BLaER1 treated with 17β-estradiol and CSF1 and Interleukin-3, amounts not matched to agents 10 nM and 100 nM (cell line): ENCODE measurements around the gene DENND4B.

ENCODE experiments used
- H3K27ac ChIP-seq, 11 experiments: shearing (Covaris generic); formaldehyde crosslinking; 2 replicates each; pipeline ENCODE4 v1.8.1; 2022
- H3K27me3 ChIP-seq, 11 experiments: shearing (Covaris generic); formaldehyde crosslinking; 2 replicates each; pipeline ENCODE4 v1.8.1; 2022
- H3K36me3 ChIP-seq, 11 experiments: shearing (Covaris generic); formaldehyde crosslinking; 2 replicates each; pipeline ENCODE4 v1.8.1; 2022
- H3K4me1 ChIP-seq, 10 experiments: shearing (Covaris generic); formaldehyde crosslinking; 2 replicates each; pipeline ENCODE4 v1.8.1; 2022
- H3K4me2 ChIP-seq, 11 experiments: shearing (Covaris generic); formaldehyde crosslinking; 2 replicates each; pipeline ENCODE4 v1.8.1; 2022
- H3K4me3 ChIP-seq, 10 experiments: shearing (Covaris generic); formaldehyde crosslinking; 2 replicates each; pipeline ENCODE4 v1.8.1; 2022
- H3K9ac ChIP-seq, 11 experiments: shearing (Covaris generic); formaldehyde crosslinking; 2 replicates each; pipeline ENCODE4 v1.8.1; 2022
- H3K9me3 ChIP-seq, 11 experiments: shearing (Covaris generic); formaldehyde crosslinking; replicated peaks in 1 of 11; 2 replicates each; pipeline ENCODE4 v1.8.1; 2022
- H4K20me1 ChIP-seq, 11 experiments: shearing (Covaris generic); formaldehyde crosslinking; 2 replicates each; pipeline ENCODE4 v1.8.1; 2022
- Cebpa-rat ChIP-seq, 11 experiments: shearing (Covaris generic); IDR thresholded peaks; 2 replicates each; pipeline ENCODE4 v1.8.1; 2022

DENND4B gene

DNA sequence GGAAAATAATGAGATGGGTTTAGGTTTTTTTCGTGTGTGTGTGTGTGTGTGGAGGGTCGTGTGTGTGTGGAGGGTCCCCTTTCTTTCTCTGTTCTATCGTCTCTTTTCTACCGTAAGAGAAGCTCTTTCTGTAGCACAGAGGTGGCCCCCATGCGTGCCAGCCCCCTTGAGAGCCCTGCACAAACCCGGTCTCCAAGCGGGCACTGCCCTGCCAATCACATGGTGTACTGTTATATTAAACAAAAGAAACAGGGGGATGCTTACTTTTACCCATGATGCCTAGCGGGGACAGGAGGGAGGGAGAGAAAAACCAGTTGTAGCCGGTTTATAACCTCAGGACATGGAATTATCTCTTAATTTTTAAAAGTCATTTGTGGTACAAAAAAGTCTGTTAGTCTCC is 64.8 kb downstream of the DENND4B start:
- peaks cover 54 to 80% (median 63%) of the 10 kb centered on the region in 10 experiments for H3K4me1 ChIP-seq
- H3K9ac ChIP-seq = peak overlapping the region in 9 of 11 experiments; percentile 40 to 69 (median 52); a peak in 16 of 22 replicates
- peak overlapping the region; percentile 57 to 89 (median 79) for H3K4me2 ChIP-seq
- H3K27me3 ChIP-seq = no peaks in the 10 kb centered on the region
- TF ChIP-seq Cebpa-rat (IDR thresholded peaks at IDR 0.05) = no peak
- H3K9me3 ChIP-seq = no peaks in the 10 kb centered on the region
- peaks cover 5 to 29% (median 20%) of the 10 kb centered on the region in 11 experiments; a peak in 21 of 22 replicates for H3K36me3 ChIP-seq
- peak overlapping the region in 10 of 11 experiments; percentile 0 to 64 (median 53); a peak in 19 of 22 replicates for H3K27ac ChIP-seq
- peaks cover 53 to 100% (median 89%) of the 10 kb centered on the region in 11 experiments; a peak in 21 of 22 replicates for H4K20me1 ChIP-seq
- H3K4me3 ChIP-seq = peak overlapping the region in 4 of 10 experiments; percentile 4 to 29 (median 16); a peak in 2 of 20 replicates

DNA sequence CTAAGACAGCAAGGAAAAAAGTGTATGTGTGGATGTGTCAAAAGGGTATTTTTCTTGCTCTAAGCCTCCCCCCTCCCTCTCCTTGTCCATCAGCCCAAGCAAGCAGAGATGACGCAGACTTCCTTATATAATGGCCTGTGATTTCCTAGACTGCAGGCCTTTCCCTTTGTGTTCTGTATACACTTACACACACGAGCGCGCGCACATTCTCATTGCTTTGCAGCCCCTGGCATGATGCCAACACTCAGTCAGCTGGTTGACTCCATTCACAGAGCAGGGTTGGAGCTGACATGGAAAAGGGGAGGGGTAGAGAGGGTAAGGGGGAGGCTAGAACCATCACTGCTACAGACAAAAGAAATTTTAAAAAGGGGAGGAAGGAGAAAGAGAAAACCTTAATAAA is 65.6 kb downstream of the DENND4B start:
- Histone ChIP-seq H3K9ac (peak overlapping the region in 9 of 11 experiments; percentile 40 to 69 (median 52); a peak in 16 of 22 replicates), H4K20me1 (peaks cover 58 to 100% (median 96%) of the 10 kb centered on the region in 11 experiments; a peak in 21 of 22 replicates), H3K27ac (peak overlapping the region in 9 of 11 experiments; percentile 32 to 64 (median 54); a peak in 17 of 22 replicates), H3K4me3 (peak overlapping the region in 2 of 10 experiments; percentile 26 to 29; a peak in 2 of 20 replicates), H3K36me3 (peaks cover 0 to 29% (median 19%) of the 10 kb centered on the region in 11 experiments; a peak in 17 of 22 replicates), H3K4me1 (peaks cover 54 to 80% (median 63%) of the 10 kb centered on the region in 10 experiments), H3K9me3 (no peaks in the 10 kb centered on the region), H3K27me3 (no peaks in the 10 kb centered on the region), H3K4me2 (peak overlapping the region; percentile 57 to 89 (median 79))
- TF ChIP-seq Cebpa-rat (IDR thresholded peaks at IDR 0.05) = no peak

DNA sequence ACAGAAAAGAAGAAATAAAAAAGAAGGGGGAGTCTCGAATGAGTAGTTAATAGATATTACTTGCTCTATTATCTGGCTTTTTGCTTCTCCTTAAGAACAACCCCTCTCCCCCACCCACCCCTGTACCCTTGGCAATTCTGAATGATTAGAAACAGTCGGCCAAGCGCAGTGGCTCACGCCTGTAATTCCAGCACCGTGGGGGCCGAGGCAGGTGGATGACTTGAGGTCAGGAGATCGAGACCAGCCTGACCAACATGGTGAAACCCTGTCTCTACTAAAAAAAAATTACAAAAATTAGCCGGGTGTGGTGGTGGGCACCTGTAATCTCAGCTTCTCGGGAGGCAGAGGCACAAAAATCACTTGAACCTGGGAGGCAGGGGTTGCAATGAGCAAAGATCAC is 66.5 kb downstream of the DENND4B start:
- TF ChIP-seq Cebpa-rat (IDR thresholded peaks at IDR 0.05) = no peak
- H4K20me1 ChIP-seq = peaks cover 59 to 100% (median 98%) of the 10 kb centered on the region in 11 experiments; a peak in 21 of 22 replicates
- no peaks in the 10 kb centered on the region for H3K27me3 ChIP-seq
- H3K9me3 ChIP-seq = no peaks in the 10 kb centered on the region
- no peak overlapping the region for H3K4me3 ChIP-seq
- peak overlapping the region; percentile 57 to 89 (median 79); a peak in 17 of 22 replicates for H3K4me2 ChIP-seq
- H3K9ac ChIP-seq = peak overlapping the region in 2 of 11 experiments; percentile 12 to 49; a peak in 3 of 22 replicates
- H3K4me1 ChIP-seq = peaks cover 50 to 74% (median 58%) of the 10 kb centered on the region in 10 experiments
- peak overlapping the region in 5 of 11 experiments; percentile 32 to 54 (median 40); a peak in 7 of 22 replicates for H3K27ac ChIP-seq
- peaks cover 0 to 37% (median 22%) of the 10 kb centered on the region in 11 experiments; a peak in 20 of 22 replicates for H3K36me3 ChIP-seq
